Fibroblast of skin of left quadriceps (primary cell): ENCODE measurements around the gene NTM.

Experiments used
- DNase-seq, 2 experiments: peaks; one replicate each; pipeline ENCODE4 v3.0.0-alpha.2; 2013; ENCODE audit warnings: low read depth in 2 of 2

NTM gene

DNA sequence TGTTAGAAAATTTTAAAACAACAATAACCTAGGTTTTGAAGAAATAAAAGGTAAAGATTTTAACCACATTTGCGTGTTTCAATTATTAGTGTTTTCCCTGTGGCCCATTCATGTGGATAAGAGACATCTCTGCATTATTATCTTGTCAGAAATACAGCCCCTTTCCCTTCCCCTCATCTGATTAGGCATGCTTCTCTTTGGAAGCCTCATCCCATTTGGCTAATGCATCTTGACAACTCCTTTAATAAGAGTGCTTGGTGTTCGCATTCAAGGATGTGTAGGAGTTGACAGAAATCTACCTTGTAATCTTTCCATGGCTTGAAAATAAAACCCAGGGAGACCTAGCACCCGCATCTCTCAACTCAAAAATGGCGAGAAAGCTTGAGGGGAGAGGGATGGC lies 635.5 kb downstream of the NTM start:
- no peak for DNase-seq

- DNase-seq = no peak
Measured at GRCh38 chr11:132006884-132007580, 636.6 kb downstream of the NTM start.

DNA sequence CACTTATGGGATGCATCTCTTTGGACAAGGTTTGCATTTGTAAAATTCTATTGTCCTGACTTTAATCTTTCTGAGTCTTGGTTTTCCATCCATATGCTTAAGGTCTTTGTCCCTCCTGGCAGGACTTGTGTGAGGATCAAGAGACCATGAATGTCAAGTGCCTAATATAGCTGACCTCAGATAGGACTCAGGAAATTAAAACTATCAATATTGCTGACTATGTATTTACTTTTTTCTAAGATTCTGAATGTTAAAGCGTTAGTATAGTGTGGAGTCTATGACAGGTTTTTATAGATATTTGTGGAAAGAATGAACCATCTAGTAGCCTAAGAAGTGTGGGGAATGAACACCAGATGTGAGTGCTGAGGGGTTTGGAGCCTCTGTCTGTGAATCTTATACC lies 637.8 kb downstream of the NTM start:
- no peak for DNase-seq

DNA sequence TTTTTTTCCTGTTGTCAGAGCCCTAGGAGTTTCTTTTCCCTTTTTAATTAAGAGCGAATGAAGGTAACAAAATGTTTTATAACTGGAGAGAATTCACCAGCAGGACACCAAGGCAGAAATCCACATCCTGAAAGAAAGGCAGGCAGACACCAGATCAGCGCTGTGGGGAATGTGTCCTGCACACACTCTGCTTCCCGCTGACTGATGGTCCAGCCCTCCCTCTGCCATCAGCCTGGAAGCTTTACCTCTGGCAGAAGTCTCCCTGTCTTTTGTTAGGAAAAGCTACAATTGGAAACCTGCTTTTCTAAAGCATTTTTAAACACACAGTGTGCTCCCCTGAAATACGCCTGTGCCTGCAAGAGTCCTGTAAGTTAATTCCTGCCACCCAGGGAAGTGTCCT lies 638.5 kb downstream of the NTM start:
- DNase-seq = no peak

GRCh38 chr11:132020001-132020400 lies 649.6 kb downstream of the NTM start:
- DNase-seq = no peak

GRCh38 chr11:132022285-132022684 lies 651.9 kb downstream of the NTM start:
- no peak for DNase-seq

GRCh38 chr11:132022733-132023478 lies 652.5 kb downstream of the NTM start:
- DNase-seq = peak; percentile 86 to 87

DNA sequence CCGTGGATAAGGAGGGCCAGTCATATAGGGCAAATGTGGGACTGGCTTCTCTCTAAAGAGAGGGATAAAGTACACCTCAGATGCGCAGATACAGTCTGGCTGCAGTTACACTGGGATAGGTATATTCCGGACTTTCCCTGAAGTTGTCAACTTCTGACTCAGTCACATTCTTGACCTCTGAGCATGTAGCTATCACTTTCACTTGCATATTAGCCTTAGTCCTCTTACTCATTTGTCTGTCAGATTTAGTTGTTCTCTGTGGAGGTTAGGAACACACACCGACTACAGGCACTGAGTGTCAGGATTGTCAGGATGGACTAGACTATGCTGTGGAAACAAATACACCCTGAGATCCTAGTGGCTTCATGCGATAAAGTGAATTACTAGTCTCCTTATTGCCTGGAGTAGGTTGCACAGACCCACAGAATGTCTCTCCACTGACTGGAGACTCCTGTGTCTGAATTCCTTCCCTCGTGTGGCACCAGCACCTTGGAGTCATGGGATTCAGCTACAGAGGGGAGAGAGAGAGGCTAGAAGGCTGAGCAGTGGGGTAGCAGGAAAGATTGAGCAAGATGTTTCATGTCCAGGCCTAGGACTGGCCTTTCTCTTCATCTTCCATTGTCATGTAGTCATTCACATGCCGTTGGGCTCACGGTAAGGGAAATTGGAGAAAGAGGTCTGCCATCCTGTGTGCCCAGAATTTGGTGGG lies 654.3 kb downstream of the NTM start:
- DNase-seq = no peak

DNA sequence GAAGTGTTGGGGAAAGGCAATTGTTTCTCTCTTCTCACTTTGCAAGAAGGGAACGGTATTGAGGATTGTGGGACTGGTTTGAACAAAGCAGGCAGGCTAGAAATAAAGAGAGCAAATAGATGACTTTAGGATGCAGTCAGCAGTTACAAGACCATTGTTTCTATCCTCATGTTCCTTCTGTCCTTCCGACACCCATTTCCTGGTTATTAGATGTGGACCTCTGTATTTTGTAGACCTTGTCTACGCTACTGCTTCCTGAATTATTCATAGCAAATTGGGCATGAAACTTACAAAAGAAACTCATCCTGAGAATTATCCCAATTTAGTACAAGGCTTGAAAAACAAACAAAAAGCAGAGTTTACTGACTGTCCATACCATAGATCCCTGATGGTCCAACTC lies 656.3 kb downstream of the NTM start:
- no peak for DNase-seq

DNA sequence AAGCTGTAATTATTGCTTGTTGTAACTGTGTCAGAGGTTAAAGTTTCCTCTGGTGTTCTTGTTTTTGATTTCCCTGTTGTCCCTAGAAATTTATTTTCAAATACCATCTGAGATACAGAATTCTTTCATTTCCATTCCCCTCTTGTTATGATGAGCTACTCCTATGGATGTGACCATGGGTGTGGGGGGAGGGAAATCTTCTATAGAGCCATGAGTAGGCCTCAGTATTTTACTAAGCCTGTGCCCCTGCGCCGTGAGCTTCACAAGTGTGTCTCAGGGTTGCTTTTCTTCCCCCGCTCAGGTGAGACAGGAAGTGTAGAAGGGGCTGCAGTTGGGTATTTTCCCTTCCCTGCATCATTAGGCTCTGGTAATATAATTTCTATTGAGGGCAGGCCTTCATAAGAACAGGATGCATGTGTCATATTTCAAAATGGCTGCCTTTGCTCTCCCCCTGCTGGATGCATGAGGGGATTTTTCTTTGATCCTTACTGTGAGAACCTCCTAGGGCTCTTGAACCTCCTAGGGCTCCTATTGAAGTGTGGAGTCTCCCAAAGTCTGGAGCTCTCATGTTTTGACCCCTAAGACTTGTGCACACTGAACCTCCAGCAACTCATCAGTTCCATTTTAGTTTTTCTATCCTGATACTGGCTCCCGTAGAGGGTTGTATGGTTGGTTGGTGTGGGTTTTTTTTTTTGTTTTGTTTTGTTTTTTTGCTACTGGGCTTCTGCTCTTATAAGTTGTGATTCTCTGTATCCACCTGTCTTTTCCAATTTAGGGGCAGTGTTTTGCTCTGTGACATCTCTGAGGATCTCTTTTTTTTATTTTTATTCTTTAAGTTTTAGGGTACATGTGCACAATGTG lies 658.2 kb downstream of the NTM start:
- peak in 1 of 2 experiments; percentile 36 for DNase-seq

GRCh38 chr11:132030896-132031295 lies 660.5 kb downstream of the NTM start:
- DNase-seq = no peak

- peak; percentile 66 to 73 for DNase-seq
Measured at GRCh38 chr11:132032555-132032954, 662.1 kb downstream of the NTM start.

DNA sequence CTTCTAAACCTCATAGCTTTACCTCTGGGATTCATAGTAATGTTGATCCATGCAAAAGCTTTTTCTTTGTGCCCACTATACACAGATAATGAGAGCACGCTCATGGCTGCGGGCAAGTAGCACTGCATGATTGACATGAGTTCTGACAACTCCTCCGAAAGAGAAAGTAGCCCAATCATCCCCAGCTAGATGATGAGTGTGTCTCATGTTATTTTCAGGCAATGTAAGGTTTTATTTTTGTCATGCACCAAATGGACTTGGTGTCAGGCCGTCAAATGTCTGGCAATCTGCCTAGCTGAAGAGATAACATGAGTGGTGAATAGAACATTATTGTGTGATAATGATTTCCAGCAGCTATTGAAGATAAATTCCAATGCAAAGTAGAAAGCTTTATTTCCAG lies 662.6 kb downstream of the NTM start:
- no peak for DNase-seq

DNA sequence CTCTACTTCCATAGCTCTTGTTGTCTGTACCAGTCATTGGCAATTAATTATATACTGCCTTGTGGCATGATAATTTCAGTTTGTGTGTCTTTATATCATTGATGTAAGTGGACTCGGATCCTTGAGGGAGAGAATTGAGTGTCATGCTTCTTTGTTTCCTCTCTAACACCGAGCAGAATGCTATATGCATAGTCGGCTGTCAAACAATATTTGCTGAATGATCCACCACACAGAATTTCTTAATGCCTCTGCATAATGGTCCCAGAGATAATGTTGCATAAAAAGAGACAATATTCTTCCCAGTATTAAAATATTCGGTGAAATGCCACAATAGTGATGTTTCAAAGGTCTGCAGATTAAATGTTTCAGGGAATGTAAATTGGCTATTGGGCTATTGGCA lies 664.8 kb downstream of the NTM start:
- DNase-seq = no peak

DNA sequence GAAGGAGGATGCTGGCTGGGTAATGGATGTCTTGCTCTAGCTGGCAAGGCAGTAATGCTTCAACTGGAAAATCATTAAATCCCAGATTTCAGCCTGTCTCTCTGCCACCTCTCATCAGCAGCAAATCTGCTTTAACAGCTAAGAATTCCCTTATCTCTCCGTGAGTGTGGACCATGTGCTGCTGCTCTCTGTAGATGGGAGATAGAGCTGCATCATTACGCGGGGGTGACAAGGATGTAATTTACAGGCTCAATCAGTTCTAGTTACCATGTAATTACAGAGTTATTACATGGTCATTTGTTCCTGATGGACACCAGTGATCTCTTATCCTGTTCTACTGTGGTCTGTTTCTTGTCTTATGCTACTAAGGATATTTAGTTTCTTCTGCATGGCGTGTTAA lies 665.4 kb downstream of the NTM start:
- no peak for DNase-seq

DNA sequence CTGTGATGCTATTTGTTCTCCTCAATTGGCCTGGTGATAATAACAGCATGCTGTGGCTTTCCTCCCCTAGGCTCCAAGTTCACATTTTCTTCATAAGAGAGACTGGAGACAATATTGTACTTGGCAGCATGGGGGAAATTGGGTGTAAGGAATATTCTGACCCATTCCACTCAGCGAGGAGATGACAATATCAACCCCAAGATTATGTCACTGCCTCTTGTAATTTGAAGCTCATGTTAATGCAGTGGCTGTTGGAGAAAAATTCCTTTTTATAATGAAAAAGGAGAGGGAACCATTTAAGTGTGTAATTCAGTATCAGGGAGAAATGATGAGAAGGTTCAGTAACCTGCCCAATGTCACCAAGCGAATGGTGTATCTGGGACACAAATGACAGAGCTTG lies 665.8 kb downstream of the NTM start:
- no peak for DNase-seq

DNA sequence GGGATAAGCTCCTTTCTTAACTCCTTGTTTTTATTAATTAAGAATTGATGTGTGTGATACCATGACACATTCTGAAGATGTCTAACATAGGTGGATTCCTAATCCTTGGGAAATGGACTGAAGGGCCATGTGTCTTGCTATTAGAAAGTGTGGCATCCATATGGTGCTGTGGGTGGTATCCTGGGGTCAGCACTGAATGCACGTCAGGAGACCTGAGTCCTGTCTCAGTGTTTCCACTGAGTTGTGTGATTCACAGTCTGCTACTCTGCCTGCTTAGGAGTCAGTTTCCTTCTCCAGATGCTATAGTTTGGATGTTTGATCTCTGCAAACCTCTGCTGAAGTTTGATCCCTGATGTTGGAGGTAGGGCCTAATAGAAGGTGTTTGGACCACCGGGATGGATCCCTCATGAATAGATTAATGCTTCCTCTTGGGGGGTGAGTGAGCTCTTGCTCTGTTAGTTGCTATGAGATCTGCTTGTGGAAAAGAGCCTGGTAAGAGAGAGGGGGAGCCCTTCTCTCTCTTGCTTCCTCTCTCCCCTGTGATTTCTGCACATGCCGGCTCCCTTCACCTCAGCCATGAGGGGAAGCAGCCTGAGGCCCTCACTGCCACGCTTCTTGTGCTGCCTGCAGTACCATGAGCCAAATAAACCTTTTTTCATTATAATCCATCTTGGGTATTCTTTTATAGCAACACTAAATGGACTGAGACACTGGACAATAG lies 666.5 kb downstream of the NTM start:
- no peak for DNase-seq

DNA sequence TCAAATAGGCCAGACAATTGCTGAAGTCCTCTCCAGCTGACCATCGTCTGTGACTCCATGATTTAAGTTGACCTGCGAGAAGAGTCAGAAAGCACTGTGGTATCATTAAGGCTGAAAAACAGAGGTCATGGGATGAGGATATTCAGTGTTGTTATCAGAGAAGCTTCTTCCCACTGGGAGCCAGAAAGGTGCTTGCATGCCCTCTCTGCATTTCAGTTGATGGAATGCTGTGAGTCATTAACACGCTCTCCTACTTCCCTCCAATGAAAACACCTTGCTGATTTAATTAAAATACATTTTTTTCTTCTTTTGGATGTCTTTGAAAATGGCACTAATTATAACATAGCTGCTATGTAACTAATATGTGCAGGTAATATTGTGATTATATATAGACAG lies 667.0 kb downstream of the NTM start:
- no peak for DNase-seq

DNA sequence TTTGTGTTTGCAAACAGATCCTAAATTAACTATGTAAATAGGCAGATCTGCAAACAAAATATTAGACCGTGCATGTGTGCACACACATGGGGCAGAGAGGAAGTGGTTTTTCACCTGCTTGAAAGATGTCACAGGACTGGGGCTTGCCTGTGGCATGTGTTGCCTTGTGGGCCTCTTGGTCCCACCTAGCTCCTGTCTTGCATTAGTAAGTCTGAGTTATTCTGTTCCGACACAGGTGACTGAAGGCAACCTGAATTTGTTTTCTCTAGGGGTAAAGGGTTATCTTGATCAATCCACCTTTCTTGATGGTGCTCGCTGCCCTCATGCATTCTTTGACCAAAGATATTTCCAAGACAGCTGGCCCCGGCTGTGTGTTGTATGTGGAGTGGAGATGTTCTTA lies 667.5 kb downstream of the NTM start:
- no peak for DNase-seq

- no peak for DNase-seq
Measured at GRCh38 chr11:132039521-132039920, 669.1 kb downstream of the NTM start.

- DNase-seq = no peak
Measured at GRCh38 chr11:132042296-132042695, 671.9 kb downstream of the NTM start.
